ENCODE data around the gene TRAPPC2. TPM values are rescaled to one million over a fixed set of nuclear protein-coding genes. Genes with fewer than 3 reads are reported as not detected.

Gene TRAPPC2
- total and polyA plus RNA-seq, 2 of the 13 experiments (the other 11 are each of a cell fraction or from before 2014, with no cell fraction given) = 4.4 to 8.1 TPM

- CTCF ChIA-PET (ENCODE audit: low intra/inter-chr PET ratio, low total read pairs) = no interaction called here
- H3K4me3 ChIP-seq (replicated peaks in 1 of 3; ENCODE audit: insufficient read depth in 1 of 3, low read depth in 2 of 3, low read length in 3 of 3) = no peak overlapping the region
- no peaks in the 10 kb centered on the region for H3K9me3 ChIP-seq (ENCODE audit: low read length)
- no peak for FAIRE-seq
- H3K27ac ChIP-seq (ENCODE audit: extremely low read length, insufficient read depth, low read length) = no peak overlapping the region
- no peaks in the 10 kb centered on the region for H3K79me2 ChIP-seq (ENCODE audit: insufficient read depth, low read length)
- intact Hi-C loops (cut with micrococcal nuclease; ENCODE audit: unreplicated experiment) (no loop called here), in situ Hi-C loops (cut with HindIII; ENCODE audit: extremely low pct_ligation_motif_present, low pct_unique_long_range_greater_than_20kb) (loop anchor here (25.0 kb wide), 1 partner anchor 240 kb away; no protein-coding TSS in a partner anchor)
- POLR2A ChIA-PET = no interaction called here
- no TSS peak for BruUV-seq (replicated peaks)
- H3K9ac ChIP-seq (ENCODE audit: insufficient read depth, low read depth, low read length) = no peak overlapping the region
- no peak overlapping the region for H2AFZ ChIP-seq (ENCODE audit: low read length)
- TF ChIP-seq GATAD1 (CRISPR knock-in tag; IDR thresholded peaks at IDR 0.05) = no peak
- no peak for TF ChIP-seq ZSCAN12 (CRISPR knock-in tag; IDR thresholded peaks at IDR 0.05)
- peaks cover 2 to 23% of the 10 kb centered on the region in 2 experiments; a peak in 3 of 5 replicates for H3K36me3 ChIP-seq (replicated peaks in 1 of 2; ENCODE audit: control insufficient read depth in 1 of 2, insufficient read depth in 2 of 2, low read length in 2 of 2)
- WGBS (ENCODE audit: low lambda C conversion rate) = 94% methylated on average over 3 of the region's 3 CpGs
- no peak overlapping the region for H3K4me2 ChIP-seq (ENCODE audit: low read depth, low read length)
- no peaks in the 10 kb centered on the region for H3K4me1 ChIP-seq (ENCODE audit: insufficient read depth, low read length)
- no peaks in the 10 kb centered on the region for H3K27me3 ChIP-seq (ENCODE audit: control insufficient read depth in 1 of 2, insufficient read depth in 2 of 2, low read length in 2 of 2)
- no peak for ATAC-seq
- no peaks in the 10 kb centered on the region for H4K20me1 ChIP-seq (ENCODE audit: insufficient read depth, low read length)
- no peak for DNase-seq (ENCODE audit: low spot score)
These were observed 18.2 kb upstream of the TRAPPC2 start for GRCh38 chrX:13752646-13753045.

DNA sequence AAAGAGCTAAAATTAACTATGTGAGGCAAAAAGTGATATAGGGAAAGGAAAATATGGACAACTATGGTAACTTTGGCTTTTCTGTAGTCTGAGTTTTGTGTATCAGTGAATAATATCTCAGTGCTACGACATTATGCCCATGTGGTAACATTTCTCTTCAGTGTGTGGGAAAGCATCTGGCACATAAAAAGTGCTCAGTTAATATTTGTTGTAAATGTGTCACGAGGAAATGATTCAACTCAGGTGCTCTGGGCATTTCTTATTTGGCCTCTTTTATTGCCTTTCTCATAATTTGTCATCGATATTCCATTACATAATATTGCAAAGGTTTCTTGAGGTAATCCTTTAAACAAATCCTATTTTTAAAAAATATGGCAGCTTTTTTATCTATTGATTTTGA lies 17.7 kb upstream of the TRAPPC2 start:
- Histone ChIP-seq H3K9me3 (ENCODE audit: low read length) (no peaks in the 10 kb centered on the region), H3K4me1 (ENCODE audit: insufficient read depth, low read length) (no peaks in the 10 kb centered on the region), H3K79me2 (ENCODE audit: insufficient read depth, low read length) (no peaks in the 10 kb centered on the region), H3K4me2 (ENCODE audit: low read depth, low read length) (no peak overlapping the region), H3K9ac (ENCODE audit: insufficient read depth, low read depth, low read length) (no peak overlapping the region), H3K4me3 (replicated peaks in 1 of 3; ENCODE audit: insufficient read depth in 1 of 3, low read depth in 2 of 3, low read length in 3 of 3) (no peak overlapping the region), H2AFZ (ENCODE audit: low read length) (no peak overlapping the region), H3K36me3 (replicated peaks in 1 of 2; ENCODE audit: control insufficient read depth in 1 of 2, insufficient read depth in 2 of 2, low read length in 2 of 2) (peaks cover 2 to 20% of the 10 kb centered on the region in 2 experiments; a peak in 3 of 5 replicates), H4K20me1 (ENCODE audit: insufficient read depth, low read length) (no peaks in the 10 kb centered on the region), H3K27ac (ENCODE audit: extremely low read length, insufficient read depth, low read length) (no peak overlapping the region), H3K27me3 (ENCODE audit: control insufficient read depth in 1 of 2, insufficient read depth in 2 of 2, low read length in 2 of 2) (no peaks in the 10 kb centered on the region)
- no TSS peak for BruUV-seq (replicated peaks)
- DNase-seq (ENCODE audit: low spot score) (no peak), ATAC-seq (no peak), FAIRE-seq (no peak)
- POLR2A ChIA-PET = no interaction called here
- no peak for TF ChIP-seq ZNF605 (CRISPR knock-in tag; IDR thresholded peaks at IDR 0.05)
- TF ChIP-seq ZNF839 (CRISPR knock-in tag; IDR thresholded peaks at IDR 0.05; ENCODE audit: borderline replicate concordance) = no peak
- no peak for TF ChIP-seq ZNF234 (CRISPR knock-in tag; conservative IDR thresholded peaks at IDR 0.05)
- TF ChIP-seq ZNF703 (CRISPR knock-in tag; IDR thresholded peaks at IDR 0.05; ENCODE audit: borderline replicate concordance) = no peak
- TF ChIP-seq GFI1 (CRISPR knock-in tag; IDR thresholded peaks at IDR 0.05; ENCODE audit: borderline replicate concordance) = no peak
- no peak for TF ChIP-seq ZNF121 (CRISPR knock-in tag; IDR thresholded peaks at IDR 0.05)
- no peak for TF ChIP-seq MLXIP (CRISPR knock-in tag; IDR thresholded peaks at IDR 0.05; ENCODE audit: borderline replicate concordance)
- no peak for TF ChIP-seq PRDM10 (CRISPR knock-in tag; IDR thresholded peaks at IDR 0.05; ENCODE audit: low read depth)
- TF ChIP-seq MIER2 (CRISPR knock-in tag; IDR thresholded peaks at IDR 0.05) = no peak
- no peak for TF ChIP-seq ZNF33A (CRISPR knock-in tag; IDR thresholded peaks at IDR 0.05; ENCODE audit: borderline replicate concordance)
- intact Hi-C loops (cut with micrococcal nuclease; ENCODE audit: unreplicated experiment) = no loop called here
- CTCF ChIA-PET (ENCODE audit: low intra/inter-chr PET ratio, low total read pairs) = no interaction called here
- in situ Hi-C loops (cut with HindIII; ENCODE audit: extremely low pct_ligation_motif_present, low pct_unique_long_range_greater_than_20kb) = loop anchor here (25.0 kb wide), 1 partner anchor 240 kb away; no protein-coding TSS in a partner anchor
- whole genome bisulfite sequencing (ENCODE audit: low lambda C conversion rate) = 96% methylated on average over 3 of the region's 3 CpGs
